Sciatic nerve (tissue), 2 donors: ENCODE data around the gene GABBR2. TPM values are rescaled to one million over a fixed set of nuclear protein-coding genes. Genes with fewer than 3 reads are reported as not detected.

ENCODE experiments used
- ATAC-seq: fragments of 200-7000 bp; cut with Tn5 transposase; one replicate; pipeline ENCODE4 v1.9.1; 2020; ENCODE audit warnings: mild to moderate bottlenecking, moderate library complexity
- DNase-seq: peaks from one replicate; pipeline ENCODE4 v3.0.0-alpha.2; 2020; ENCODE audit warnings: low spot score
- intact Hi-C: fragments of 100-400 bp; cut with DNase I; formaldehyde crosslinking; loops from one replicate; pipeline ENCODE4 v1.14.2; 2022
- total RNA-seq: library from RNA; stranded (reverse); fragmentation: NEBNext Ultra II Directional; extraction: Animal tissue kit (Norgen Biotek cat#: 25700); gene quantifications from one replicate; pipeline ENCODE4 v1.2.1, GENCODE V29; 2021
- donor health status: DM: no; HTN: no; CAD: no.
- donor health status: DM: no; HTN: no; CAD: no.

GABBR2 gene
- total RNA-seq, 1 donor from 2014 or later = 0.49 TPM

DNA sequence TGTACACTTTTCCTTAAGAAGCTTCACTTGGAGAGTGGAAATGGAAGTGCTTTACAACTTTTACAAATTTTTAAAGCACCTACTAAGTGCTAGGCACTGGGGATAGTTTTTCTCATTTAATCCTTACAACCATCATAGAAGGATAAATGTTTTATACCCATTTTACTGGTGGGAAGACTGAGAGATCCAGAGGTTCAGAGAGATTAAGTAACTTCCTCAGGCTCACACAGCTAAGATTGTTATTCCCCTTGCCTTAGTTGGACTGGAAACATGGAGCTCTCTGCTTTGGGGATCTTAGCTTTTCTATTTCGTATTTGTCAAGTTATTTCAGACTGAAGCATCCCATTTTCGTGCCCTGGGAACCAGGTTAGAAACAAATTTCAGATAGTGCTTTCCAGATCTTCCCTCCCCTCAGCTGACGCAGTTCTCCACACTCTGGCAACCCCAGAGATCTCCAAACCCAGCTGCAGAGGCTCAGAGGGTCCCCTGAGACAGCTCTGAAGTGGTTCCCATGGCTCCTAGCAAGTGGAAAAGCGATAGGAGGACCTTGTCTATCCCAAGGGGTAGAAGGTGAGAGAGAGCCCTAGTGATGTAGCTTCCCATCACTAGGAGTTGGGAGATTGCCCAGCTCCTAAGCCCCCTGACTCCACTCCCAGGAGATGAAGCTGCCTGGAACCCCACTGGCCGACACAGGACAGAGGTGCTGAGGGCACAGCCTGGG is 16.2 kb upstream of the GABBR2 start:
- ATAC-seq (no peak), DNase-seq (no peak)
- intact Hi-C loops = no loop called here

DNA sequence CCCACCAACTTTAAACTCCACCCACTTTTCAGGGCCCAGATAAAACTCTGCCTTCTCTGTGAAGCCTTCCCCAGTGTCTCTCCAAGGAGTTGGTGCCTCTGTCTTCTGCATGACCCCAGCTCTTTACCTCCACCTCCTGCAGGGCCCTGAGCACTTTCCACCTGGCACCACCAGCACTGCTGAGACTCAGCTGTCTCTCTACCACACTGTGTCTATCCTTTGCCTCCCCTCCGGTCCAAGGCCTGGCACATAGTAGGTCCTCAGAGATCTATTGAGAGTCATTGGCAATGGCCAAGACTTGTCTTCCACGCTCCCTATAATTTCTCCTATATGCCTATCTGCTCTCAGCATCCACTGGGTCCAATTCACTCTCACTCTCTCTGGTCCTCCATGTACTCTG is 12.9 kb upstream of the GABBR2 start:
- intact Hi-C loops = no loop called here
- ATAC-seq (no peak), DNase-seq (no peak)

- intact Hi-C loops = no loop called here
- ATAC-seq = no peak
- no peak for DNase-seq
Observed at GRCh38 chr9:98720402-98720801, 11.7 kb upstream of the GABBR2 start.

DNA sequence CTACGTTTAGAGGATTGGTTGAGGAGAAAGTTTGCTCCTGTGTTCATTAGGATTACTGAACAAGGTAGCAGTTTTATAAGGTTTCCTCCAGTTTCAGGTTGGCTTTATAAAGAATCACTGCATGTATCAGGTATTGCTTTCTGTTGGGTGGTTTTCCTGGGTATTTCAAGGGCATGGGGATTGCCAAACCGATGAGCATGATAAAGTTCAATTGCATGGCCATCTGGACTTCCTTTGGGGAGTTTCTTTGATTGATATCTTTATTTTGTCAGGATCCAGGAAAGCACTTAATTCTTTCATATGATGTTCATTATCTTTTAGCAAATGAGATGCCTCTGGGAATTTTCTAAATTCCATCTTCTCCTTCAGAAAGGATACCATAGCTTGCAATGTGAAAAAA is 10.3 kb upstream of the GABBR2 start:
- ATAC-seq (no peak), DNase-seq (no peak)
- intact Hi-C loops = no loop called here

- DNase-seq (no peak), ATAC-seq (no peak)
- intact Hi-C loops = no loop called here
Observed at GRCh38 chr9:98714833-98715232, 6.1 kb upstream of the GABBR2 start.

DNA sequence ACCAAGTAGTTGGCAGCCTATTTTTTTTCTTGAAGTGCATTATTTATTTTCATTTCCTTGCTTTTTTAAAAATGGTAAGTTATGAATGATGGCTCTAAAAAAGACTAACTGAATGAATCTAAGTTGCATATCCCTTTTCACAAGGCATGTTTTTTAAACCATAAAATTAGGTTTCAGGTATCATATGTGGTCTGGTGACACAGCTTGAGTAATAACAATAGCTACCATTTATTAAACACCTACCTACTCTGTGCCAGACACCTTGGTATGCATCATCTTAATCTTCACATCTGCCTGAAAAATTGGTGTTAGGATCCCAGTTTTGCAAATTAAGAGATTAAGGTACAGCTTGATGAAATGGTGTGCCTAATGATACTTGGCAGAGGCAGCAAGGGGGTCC is 4.3 kb upstream of the GABBR2 start:
- intact Hi-C loops = no loop called here
- DNase-seq = no peak
- no peak for ATAC-seq

GRCh38 chr9:98709968-98710965 is 1.5 kb upstream of the GABBR2 start:
- no peak for ATAC-seq
- intact Hi-C loops = no loop called here
- no peak for DNase-seq

DNA sequence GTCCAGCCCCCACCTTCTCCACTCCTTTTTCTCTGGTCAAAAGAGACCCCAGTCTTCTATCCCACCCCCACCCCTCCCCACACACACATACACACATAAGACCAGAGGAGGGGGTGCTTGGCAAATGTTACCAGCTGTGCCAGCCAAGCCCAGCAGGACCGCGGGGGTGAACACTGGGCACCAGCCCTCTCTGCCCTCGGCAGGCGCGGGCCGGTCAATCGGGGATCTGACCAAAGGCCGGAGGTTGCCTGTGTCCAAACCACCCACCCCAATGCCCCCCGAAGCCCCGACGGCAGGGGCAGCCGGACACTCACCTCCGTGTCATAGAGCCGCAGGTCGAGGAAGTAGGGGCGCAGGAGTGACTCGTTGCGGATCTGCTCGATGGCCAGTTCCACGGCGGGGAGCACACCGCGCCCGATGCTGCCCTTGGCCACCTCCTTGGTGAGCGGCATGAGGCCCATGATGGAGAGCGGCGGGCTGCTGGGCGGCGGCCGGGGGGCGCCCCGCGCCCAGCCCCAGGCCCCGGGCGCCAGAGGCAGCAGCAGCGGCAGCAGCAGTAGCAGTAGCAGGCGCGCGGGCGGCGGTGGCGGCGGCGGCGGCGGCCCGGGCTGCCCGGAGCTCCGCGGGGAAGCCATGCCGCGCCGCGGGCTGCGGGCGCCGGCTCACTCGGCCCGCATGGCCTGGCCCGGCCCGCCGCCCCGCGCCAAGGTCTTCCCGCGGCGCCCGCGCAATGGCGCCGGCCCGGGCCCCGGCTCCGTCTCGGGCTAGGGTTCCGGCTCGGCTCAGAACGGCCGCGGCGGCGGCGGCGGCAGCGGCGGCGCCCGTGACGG is 417 bp downstream of the GABBR2 start:
- intact Hi-C loops = no loop called here
- ATAC-seq (peak; percentile 10), DNase-seq (no peak)

GRCh38 chr9:98707166-98708102 is 1.3 kb downstream of the GABBR2 start:
- ATAC-seq = peak; percentile 79
- DNase-seq = peak; percentile 64
- intact Hi-C loops = no loop called here

DNA sequence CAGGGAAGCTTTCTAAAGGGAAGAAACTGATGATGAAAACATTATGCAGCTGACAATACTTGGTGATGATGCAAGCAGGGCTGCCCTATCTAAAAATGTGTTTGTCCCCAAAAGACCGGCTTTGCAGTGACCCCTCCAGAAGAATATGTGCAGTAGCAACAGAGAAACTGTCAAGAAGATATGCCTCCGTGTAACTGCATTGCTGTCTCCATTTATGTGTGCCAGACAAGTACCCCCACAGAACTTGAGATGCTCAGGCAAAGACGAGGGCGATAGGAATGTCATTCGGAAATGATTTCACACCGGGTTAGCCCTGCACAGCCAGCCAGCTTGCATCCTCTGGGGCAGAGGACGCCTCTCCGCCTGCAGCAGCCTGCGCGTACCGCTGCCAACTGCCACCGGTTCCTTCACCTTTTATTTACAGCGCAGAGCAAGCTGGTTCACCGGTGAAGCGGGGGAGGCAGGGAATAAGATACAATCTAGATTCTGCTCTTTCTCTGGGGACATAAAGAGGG is 2.0 kb downstream of the GABBR2 start:
- intact Hi-C loops = no loop called here
- DNase-seq (no peak), ATAC-seq (no peak)

- ATAC-seq = no peak
- intact Hi-C loops = no loop called here
- no peak for DNase-seq
Observed at GRCh38 chr9:98702835-98703380, 5.8 kb downstream of the GABBR2 start.

DNA sequence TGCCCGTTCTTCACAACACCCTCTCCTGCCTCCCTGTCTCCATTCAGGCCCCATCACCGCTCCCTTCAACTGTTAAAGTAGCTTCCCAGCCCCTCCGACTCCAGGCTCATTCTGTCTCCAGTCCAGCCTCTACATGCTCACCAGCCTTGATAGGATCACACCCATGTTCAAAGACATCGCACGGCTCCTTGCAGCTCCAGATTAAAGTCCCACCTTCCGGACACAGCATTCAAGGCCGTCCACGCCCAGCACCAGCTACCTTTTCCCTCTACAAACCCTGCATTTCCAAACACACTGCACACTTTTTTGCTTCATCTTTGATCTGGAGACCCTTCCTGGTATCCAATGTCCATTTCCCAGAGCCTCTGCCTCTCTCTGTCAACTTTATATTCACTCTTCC is 6.4 kb downstream of the GABBR2 start:
- DNase-seq = no peak
- intact Hi-C loops = no loop called here
- ATAC-seq = no peak

DNA sequence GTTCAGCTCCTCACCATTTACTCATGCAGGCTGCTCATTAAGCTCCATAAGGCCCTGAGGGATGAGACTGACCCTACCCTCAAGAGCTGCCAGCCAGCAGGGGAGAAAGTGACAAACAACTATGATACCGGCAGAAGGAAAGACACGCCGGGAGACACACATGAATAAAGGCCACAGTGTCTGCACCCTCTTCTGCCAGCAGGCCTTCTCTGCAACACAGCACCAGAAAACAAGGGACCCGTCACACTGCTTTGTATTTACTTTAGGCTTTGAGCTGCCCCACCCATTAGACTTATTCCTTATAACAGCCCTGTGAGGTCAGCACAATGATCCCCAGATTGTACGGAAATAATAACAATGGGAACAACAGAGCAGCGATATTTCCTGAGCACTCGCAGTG is 7.2 kb downstream of the GABBR2 start:
- no peak for ATAC-seq
- no peak for DNase-seq
- intact Hi-C loops = no loop called here

GRCh38 chr9:98700801-98701200 is 7.9 kb downstream of the GABBR2 start:
- intact Hi-C loops = no loop called here
- no peak for DNase-seq
- no peak for ATAC-seq

GRCh38 chr9:98698856-98699255 is 9.9 kb downstream of the GABBR2 start:
- no peak for DNase-seq
- ATAC-seq = no peak
- intact Hi-C loops = no loop called here

GRCh38 chr9:98694943-98695342 is 13.8 kb downstream of the GABBR2 start:
- intact Hi-C loops = no loop called here
- no peak for ATAC-seq
- DNase-seq = no peak

- DNase-seq (no peak), ATAC-seq (no peak)
- intact Hi-C loops = no loop called here
Observed at GRCh38 chr9:98692392-98692791, 16.3 kb downstream of the GABBR2 start.

GRCh38 chr9:98691890-98692289 is 16.8 kb downstream of the GABBR2 start:
- ATAC-seq = no peak
- intact Hi-C loops = no loop called here
- no peak for DNase-seq
